ENCODE results near the gene B3GAT1.

Gene B3GAT1

DNA sequence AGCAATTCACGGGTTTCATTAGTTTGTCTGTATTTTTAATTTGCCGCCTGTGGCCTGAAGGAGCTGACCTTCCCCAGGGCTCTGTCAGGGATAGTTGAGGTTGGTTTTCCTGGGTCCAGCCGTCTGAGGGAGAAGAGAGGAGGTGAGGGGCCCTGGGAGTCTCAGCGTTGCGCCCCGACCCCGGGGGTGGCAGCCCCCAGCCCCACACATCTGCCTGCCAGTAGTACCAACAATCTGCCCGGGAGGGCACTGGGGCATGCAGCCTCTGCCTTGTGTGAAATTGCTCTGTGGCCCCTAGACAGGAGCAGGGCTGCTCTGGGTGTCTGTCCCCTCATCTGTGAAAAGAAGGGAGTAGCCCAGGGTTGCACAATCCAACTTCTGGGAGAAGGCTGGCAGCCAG is 6.6 kb downstream of the B3GAT1 start:
- Histone ChIP-seq H3K27ac (ENCODE audit: low read length) (no peak overlapping the region), H3K9me3 (ENCODE audit: insufficient read depth, low read length, severe bottlenecking) (no peaks in the 10 kb centered on the region), H3K27me3 (ENCODE audit: insufficient read depth, low read length, poor library complexity) (peaks cover 15% of the 10 kb centered on the region), H3K4me2 (ENCODE audit: insufficient read depth, low read length) (no peak overlapping the region), H3K36me3 (ENCODE audit: insufficient read depth, low read length) (no peaks in the 10 kb centered on the region), H4K20me1 (ENCODE audit: insufficient read depth, low read length) (peaks cover 8% of the 10 kb centered on the region; the same call in 1 of the 2 replicates), H3K4me1 (ENCODE audit: insufficient read depth, low read length) (no peaks in the 10 kb centered on the region), H3K9ac (ENCODE audit: low read depth, low read length) (no peak overlapping the region), H3K4me3 (ENCODE audit: low read depth in 1 of 2, low read length in 2 of 2) (no peak overlapping the region), H3K79me2 (ENCODE audit: insufficient read depth, low read length) (no peaks in the 10 kb centered on the region), H2AFZ (ENCODE audit: low read depth, low read length) (no peak overlapping the region)
- TF ChIP-seq, protein P1, sequence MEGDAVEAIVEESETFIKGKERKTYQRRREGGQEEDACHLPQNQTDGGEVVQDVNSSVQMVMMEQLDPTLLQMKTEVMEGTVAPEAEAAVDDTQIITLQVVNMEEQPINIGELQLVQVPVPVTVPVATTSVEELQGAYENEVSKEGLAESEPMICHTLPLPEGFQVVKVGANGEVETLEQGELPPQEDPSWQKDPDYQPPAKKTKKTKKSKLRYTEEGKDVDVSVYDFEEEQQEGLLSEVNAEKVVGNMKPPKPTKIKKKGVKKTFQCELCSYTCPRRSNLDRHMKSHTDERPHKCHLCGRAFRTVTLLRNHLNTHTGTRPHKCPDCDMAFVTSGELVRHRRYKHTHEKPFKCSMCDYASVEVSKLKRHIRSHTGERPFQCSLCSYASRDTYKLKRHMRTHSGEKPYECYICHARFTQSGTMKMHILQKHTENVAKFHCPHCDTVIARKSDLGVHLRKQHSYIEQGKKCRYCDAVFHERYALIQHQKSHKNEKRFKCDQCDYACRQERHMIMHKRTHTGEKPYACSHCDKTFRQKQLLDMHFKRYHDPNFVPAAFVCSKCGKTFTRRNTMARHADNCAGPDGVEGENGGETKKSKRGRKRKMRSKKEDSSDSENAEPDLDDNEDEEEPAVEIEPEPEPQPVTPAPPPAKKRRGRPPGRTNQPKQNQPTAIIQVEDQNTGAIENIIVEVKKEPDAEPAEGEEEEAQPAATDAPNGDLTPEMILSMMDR (IDR thresholded peaks at IDR 0.05; ENCODE audit: borderline replicate concordance, extremely low read depth, low read length, poor library complexity, severe bottlenecking) = no peak
- no peak for TF ChIP-seq EZH2 (IDR thresholded peaks at IDR 0.05; ENCODE audit: borderline replicate concordance, low read depth, low read length, severe bottlenecking)
- ATAC-seq (ENCODE audit: insufficient read depth, low read depth) (no peak), DNase-seq (no peak)

DNA sequence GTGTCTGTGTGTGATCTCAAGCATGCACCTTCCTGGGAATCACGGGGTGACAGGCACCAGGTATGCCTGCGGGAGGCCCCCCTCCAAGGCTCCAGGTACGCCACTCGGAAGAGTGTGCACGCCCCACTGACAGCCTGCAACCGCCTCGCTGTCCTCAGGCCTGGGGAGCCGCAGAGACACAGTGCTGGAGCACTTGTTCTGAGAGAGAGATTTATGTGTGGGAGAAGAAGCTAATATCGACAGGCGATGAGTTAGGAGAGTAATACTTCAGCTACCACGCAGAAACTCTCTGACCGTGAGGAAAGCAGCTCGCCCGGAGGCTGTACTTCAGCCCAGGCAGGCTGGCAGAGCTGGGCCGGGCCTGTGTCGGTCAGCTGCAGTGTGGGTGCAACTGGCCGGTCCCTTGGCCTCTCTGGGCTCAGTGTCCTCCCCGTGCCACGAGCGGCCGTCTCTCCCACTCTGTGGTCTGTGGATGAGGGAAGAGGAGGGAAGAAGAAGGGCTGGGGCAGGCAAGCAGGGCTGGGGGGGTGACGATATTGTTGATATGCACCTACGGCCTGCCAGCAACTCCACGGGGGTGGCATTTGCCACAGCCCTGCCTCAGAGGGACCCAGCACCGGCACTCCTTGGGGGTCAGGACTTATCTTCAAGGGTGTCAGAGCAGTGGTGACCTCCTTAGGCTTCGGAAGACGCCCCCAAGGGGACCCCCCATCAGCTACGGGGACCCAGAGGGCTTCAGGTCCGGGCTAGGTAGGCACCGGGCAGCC is 7.3 kb downstream of the B3GAT1 start:
- TF ChIP-seq, protein P1 (IDR thresholded peaks at IDR 0.05; ENCODE audit: borderline replicate concordance, extremely low read depth, low read length, poor library complexity, severe bottlenecking) = no peak
- TF ChIP-seq EZH2 (IDR thresholded peaks at IDR 0.05; ENCODE audit: borderline replicate concordance, low read depth, low read length, severe bottlenecking) = no peak
- Histone ChIP-seq H3K4me1 (ENCODE audit: insufficient read depth, low read length) (no peaks in the 10 kb centered on the region), H3K9me3 (ENCODE audit: insufficient read depth, low read length, severe bottlenecking) (no peaks in the 10 kb centered on the region), H2AFZ (ENCODE audit: low read depth, low read length) (no peak overlapping the region), H3K4me2 (ENCODE audit: insufficient read depth, low read length) (no peak overlapping the region), H3K36me3 (ENCODE audit: insufficient read depth, low read length) (no peaks in the 10 kb centered on the region), H3K27ac (ENCODE audit: low read length) (no peak overlapping the region), H4K20me1 (ENCODE audit: insufficient read depth, low read length) (peaks cover 3% of the 10 kb centered on the region; the same call in 1 of the 2 replicates), H3K27me3 (ENCODE audit: insufficient read depth, low read length, poor library complexity) (peaks cover 8% of the 10 kb centered on the region), H3K79me2 (ENCODE audit: insufficient read depth, low read length) (no peaks in the 10 kb centered on the region), H3K4me3 (ENCODE audit: low read depth in 1 of 2, low read length in 2 of 2) (no peak overlapping the region), H3K9ac (ENCODE audit: low read depth, low read length) (no peak overlapping the region)
- ATAC-seq (ENCODE audit: insufficient read depth, low read depth) (no peak), DNase-seq (no peak)

DNA sequence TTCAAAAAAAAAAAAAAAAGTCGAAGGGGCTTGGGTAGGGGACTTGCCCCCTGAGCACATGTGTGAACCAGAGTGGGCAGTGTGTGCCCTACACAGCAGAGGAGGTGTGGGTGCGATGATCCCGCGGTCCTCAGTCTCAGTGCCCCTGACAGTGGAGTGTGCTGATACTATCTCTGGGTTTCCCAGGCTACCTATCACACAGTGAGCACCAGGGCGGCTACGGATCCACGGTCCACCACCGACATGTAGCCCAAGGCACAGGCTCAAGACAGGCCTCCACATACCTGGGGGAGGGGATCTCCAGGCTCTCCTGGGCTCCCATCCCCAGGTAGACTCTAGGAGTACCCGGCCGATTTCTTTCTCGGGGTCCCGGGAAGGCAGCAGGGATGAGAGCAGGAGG is 9.1 kb downstream of the B3GAT1 start:
- Histone ChIP-seq H3K79me2 (ENCODE audit: insufficient read depth, low read length) (no peaks in the 10 kb centered on the region), H3K27me3 (ENCODE audit: insufficient read depth, low read length, poor library complexity) (no peaks in the 10 kb centered on the region), H2AFZ (ENCODE audit: low read depth, low read length) (no peak overlapping the region), H3K4me3 (ENCODE audit: low read depth in 1 of 2, low read length in 2 of 2) (no peak overlapping the region), H3K36me3 (ENCODE audit: insufficient read depth, low read length) (no peaks in the 10 kb centered on the region), H3K9ac (ENCODE audit: low read depth, low read length) (no peak overlapping the region), H3K9me3 (ENCODE audit: insufficient read depth, low read length, severe bottlenecking) (no peaks in the 10 kb centered on the region), H3K27ac (ENCODE audit: low read length) (no peak overlapping the region), H3K4me1 (ENCODE audit: insufficient read depth, low read length) (no peaks in the 10 kb centered on the region), H3K4me2 (ENCODE audit: insufficient read depth, low read length) (no peak overlapping the region), H4K20me1 (ENCODE audit: insufficient read depth, low read length) (no peaks in the 10 kb centered on the region)
- TF ChIP-seq, protein P1 (IDR thresholded peaks at IDR 0.05; ENCODE audit: borderline replicate concordance, extremely low read depth, low read length, poor library complexity, severe bottlenecking) = no peak
- no peak for TF ChIP-seq EZH2 (IDR thresholded peaks at IDR 0.05; ENCODE audit: borderline replicate concordance, low read depth, low read length, severe bottlenecking)
- ATAC-seq (ENCODE audit: insufficient read depth, low read depth) = no peak
- no peak for DNase-seq

Data from DND-41 (cell line).